HG03025 (cell line): ENCODE data around the gene RALGPS1.

Source experiments
- ATAC-seq: cut with Tn5 transposase; IDR thresholded peaks from one replicate; pipeline ENCODE4 v1.9.1; 2021; ENCODE audit warnings: mild to moderate bottlenecking, moderate library complexity; ENCODE audit not compliant: unreplicated experiment, low FRiP score

The RALGPS1 gene

GRCh38 chr9:127195976-127196825, 281.6 kb downstream of the RALGPS1 start:
- ATAC-seq: no peak

- no peak for ATAC-seq
These were observed 282.2 kb downstream of the RALGPS1 start for GRCh38 chr9:127196826-127197145.

GRCh38 chr9:127197186-127197860, 282.7 kb downstream of the RALGPS1 start:
- no peak for ATAC-seq

GRCh38 chr9:127197861-127198430, 283.4 kb downstream of the RALGPS1 start:
- no peak for ATAC-seq

- ATAC-seq: no peak
These were observed 284.0 kb downstream of the RALGPS1 start for GRCh38 chr9:127198587-127198986.

GRCh38 chr9:127199001-127199791, 284.6 kb downstream of the RALGPS1 start:
- no peak for ATAC-seq

GRCh38 chr9:127200106-127200862, 285.7 kb downstream of the RALGPS1 start:
- no peak for ATAC-seq

GRCh38 chr9:127201071-127201541, 286.5 kb downstream of the RALGPS1 start:
- no peak for ATAC-seq

- no peak for ATAC-seq
These were observed 287.1 kb downstream of the RALGPS1 start for GRCh38 chr9:127201731-127202130.

GRCh38 chr9:127202461-127203169, 288.0 kb downstream of the RALGPS1 start:
- ATAC-seq: no peak

- ATAC-seq: no peak
These were observed 289.2 kb downstream of the RALGPS1 start for GRCh38 chr9:127203681-127204327.

GRCh38 chr9:127204771-127205470, 290.3 kb downstream of the RALGPS1 start:
- ATAC-seq: no peak

- ATAC-seq: no peak
These were observed 291.4 kb downstream of the RALGPS1 start for GRCh38 chr9:127205952-127206351.

GRCh38 chr9:127206666-127207065, 292.1 kb downstream of the RALGPS1 start:
- no peak for ATAC-seq

- ATAC-seq: no peak
These were observed 293.3 kb downstream of the RALGPS1 start for GRCh38 chr9:127207734-127208410.

GRCh38 chr9:127208416-127208815, 293.8 kb downstream of the RALGPS1 start:
- ATAC-seq: no peak

- ATAC-seq: no peak
These were observed 294.6 kb downstream of the RALGPS1 start for GRCh38 chr9:127209220-127209619.
